IPS DF 4.7 (cell line): Measurements from ENCODE around the gene MED8.

ENCODE experiments used
- DNase-seq: peaks from one replicate; pipeline ENCODE4 v3.0.0-alpha.2; 2013; ENCODE audit warnings: low spot score; ENCODE audit errors: extremely low read depth

Gene MED8

GRCh38 chr1:43363283-43363934 lies 26.2 kb downstream of the MED8 start:
- DNase-seq: no peak

GRCh38 chr1:43360616-43361015 lies 29.0 kb downstream of the MED8 start:
- no peak for DNase-seq

- DNase-seq: no peak
Observed at GRCh38 chr1:43359696-43360095, 29.9 kb downstream of the MED8 start.

- peak; percentile 86 for DNase-seq
Observed at GRCh38 chr1:43358746-43359693, 30.6 kb downstream of the MED8 start, which contains the start of gene CDC20. CDC20 (plus strand) TSS chr1:43358981; CDS start chr1:43359216, 235 bp downstream.

- DNase-seq: no peak
Observed at GRCh38 chr1:43358121-43358745, 31.4 kb downstream of the MED8 start.

GRCh38 chr1:43357251-43357650 lies 32.3 kb downstream of the MED8 start:
- no peak for DNase-seq

GRCh38 chr1:43354936-43355335 lies 34.7 kb downstream of the MED8 start:
- DNase-seq: no peak

GRCh38 chr1:43354471-43354870 lies 35.1 kb downstream of the MED8 start:
- no peak for DNase-seq

- DNase-seq: no peak
Observed at GRCh38 chr1:43352881-43353280, 36.7 kb downstream of the MED8 start.

GRCh38 chr1:43352351-43352705 lies 37.3 kb downstream of the MED8 start:
- no peak for DNase-seq

GRCh38 chr1:43351421-43352350 lies 37.9 kb downstream of the MED8 start:
- no peak for DNase-seq

GRCh38 chr1:43350976-43351375 lies 38.6 kb downstream of the MED8 start:
- no peak for DNase-seq

GRCh38 chr1:43349594-43350306 lies 39.9 kb downstream of the MED8 start:
- no peak for DNase-seq

GRCh38 chr1:43348809-43349593 lies 40.6 kb downstream of the MED8 start:
- DNase-seq: peak; percentile 86

GRCh38 chr1:43348343-43348808 lies 41.2 kb downstream of the MED8 start:
- no peak for DNase-seq

- DNase-seq: no peak
Observed at GRCh38 chr1:43346636-43347035, 43.0 kb downstream of the MED8 start.

- no peak for DNase-seq
Observed at GRCh38 chr1:43345120-43345519, 44.5 kb downstream of the MED8 start.

- no peak for DNase-seq
Observed at GRCh38 chr1:43344267-43344850, 45.2 kb downstream of the MED8 start.

GRCh38 chr1:43340559-43340958 lies 49.0 kb downstream of the MED8 start:
- no peak for DNase-seq
